H1 (cell line): Measurements from ENCODE around the gene AHI1. TPM values are rescaled to one million over a fixed set of nuclear protein-coding genes. Genes with fewer than 3 reads are reported as not detected.

ENCODE experiments used
- CTCF ChIA-PET: fragments of 300-600 bp; sonication (Branson Sonifier 250); formaldehyde crosslinking; loops from one replicate; lab custom pipeline; 2021; ENCODE audit not compliant: partially characterized antibody; lab: Charles Lee
- POLR2A ChIA-PET: fragments of 300-600 bp; sonication (Branson Sonifier 250); formaldehyde crosslinking; loops from one replicate; lab custom pipeline; 2021; ENCODE audit warnings: inconsistent platforms; ENCODE audit not compliant: partially characterized antibody; lab: Charles Lee
- DNase-seq, 2 experiments: peaks; one replicate each; pipeline versions ENCODE4 v3.0.0 to v3.0.0-alpha.2; 2010 to 2022; ENCODE audit warnings: low spot score in 2 of 2, low read depth in 1 of 2, mixed read lengths in 1 of 2
- FAIRE-seq: peaks from 2 replicates; lab custom pipeline; 2011; peaks lifted over from hg19 to GRCh38; lab: Jason Lieb, UNC
- H2AFZ ChIP-seq: 2 replicates; pipeline ENCODE4 v1.8.1; 2012; ENCODE audit warnings: low read length, inconsistent platforms
- H2AK5ac ChIP-seq: 2 replicates; pipeline ENCODE4 v1.6.1; 2013; ENCODE audit warnings: low read depth, low read length
- H2BK120ac ChIP-seq: replicated peaks from 2 replicates; pipeline ENCODE3; 2013; ENCODE audit warnings: low read depth, low read length, inconsistent platforms
- H2BK12ac ChIP-seq: 2 replicates; pipeline ENCODE4 v1.6.1; 2013; ENCODE audit warnings: low read depth, low read length
- H2BK15ac ChIP-seq: 2 replicates; pipeline ENCODE4 v1.6.1; 2013; ENCODE audit warnings: low read length
- H2BK20ac ChIP-seq: 2 replicates; pipeline ENCODE4 v1.6.1; 2013; ENCODE audit warnings: low read length
- H2BK5ac ChIP-seq: 2 replicates; pipeline ENCODE4 v1.6.1; 2013; ENCODE audit warnings: low read depth, low read length
- H3K14ac ChIP-seq: 2 replicates; pipeline ENCODE4 v1.6.1; 2013; ENCODE audit warnings: inconsistent platforms; ENCODE audit not compliant: insufficient read length
- H3K18ac ChIP-seq: 2 replicates; pipeline ENCODE4 v1.6.1; 2013; ENCODE audit warnings: low read length; ENCODE audit errors: extremely low read depth
- H3K23ac ChIP-seq: 2 replicates; pipeline ENCODE4 v1.6.1; 2013; ENCODE audit warnings: inconsistent platforms; ENCODE audit not compliant: insufficient read length
- H3K23me2 ChIP-seq: 2 replicates; pipeline ENCODE4 v1.6.1; 2013; ENCODE audit warnings: low read depth, low read length
- H3K27ac ChIP-seq: 2 replicates; pipeline ENCODE4 v1.6.1; 2011; ENCODE audit warnings: low read depth, low read length, inconsistent platforms
- H3K27me3 ChIP-seq, 4 experiments: replicated peaks in 1 of 4; 1 replicate in 1 of 4; 2 replicates in 3 of 4; pipeline versions ENCODE4 v1.6.1 to v1.8.1; 2011 to 2013; ENCODE audit warnings: low read length in 3 of 4, mild to moderate bottlenecking in 3 of 4, inconsistent platforms in 2 of 4, mixed read lengths in 2 of 4, moderate library complexity in 1 of 4; ENCODE audit not compliant: control insufficient read depth in 3 of 4, insufficient read depth in 3 of 4; ENCODE audit errors: extremely low read depth in 1 of 4
- H3K36me3 ChIP-seq, 4 experiments: 2 replicates each; pipeline versions ENCODE4 v1.6.1 to v1.8.1; 2011 to 2013; ENCODE audit warnings: mild to moderate bottlenecking in 4 of 4, low read length in 3 of 4, moderate library complexity in 2 of 4, control low read depth in 1 of 4, inconsistent platforms in 1 of 4; ENCODE audit not compliant: insufficient read depth in 4 of 4, control insufficient read depth in 2 of 4
- H3K4ac ChIP-seq: replicated peaks from 2 replicates; pipeline ENCODE3; 2013; ENCODE audit warnings: low read length, low read depth, mixed read lengths, inconsistent platforms; ENCODE audit not compliant: insufficient read length
- H3K4me1 ChIP-seq, 4 experiments: replicated peaks in 1 of 4; 1 replicate in 1 of 4; 2 replicates in 3 of 4; pipeline versions ENCODE4 v1.6.1 to v1.8.1; 2011 to 2013; ENCODE audit warnings: low read length in 3 of 4, inconsistent platforms in 2 of 4, mixed read lengths in 1 of 4; ENCODE audit not compliant: insufficient read depth in 4 of 4, control insufficient read depth in 3 of 4
- H3K4me2 ChIP-seq, 2 experiments: 2 replicates each; pipeline versions ENCODE4 v1.6.1 to v1.8.1; 2011 to 2013; ENCODE audit warnings: low read depth in 2 of 2, low read length in 2 of 2, control low read depth in 1 of 2, inconsistent platforms in 1 of 2, mild to moderate bottlenecking in 1 of 2; ENCODE audit not compliant: insufficient read depth in 1 of 2
- H3K4me3 ChIP-seq, 4 experiments: fragments of 200-600, 300-600 bp in 1 of 4; sonication (generic), shearing (Covaris generic), sonication (Bioruptor Twin) in 1 of 4; 2 replicates each; pipeline versions ENCODE4 v1.5.1 to v1.8.1; 2011 to 2016; ENCODE audit warnings: low read length in 4 of 4, low read depth in 3 of 4, control low read depth in 2 of 4, inconsistent platforms in 2 of 4, mild to moderate bottlenecking in 2 of 4, mixed read lengths in 1 of 4, moderate library complexity in 1 of 4; ENCODE audit not compliant: insufficient read depth in 2 of 4; ENCODE audit errors: extremely low read depth in 1 of 4
- H3K56ac ChIP-seq: replicated peaks from 2 replicates; pipeline ENCODE3; 2013; ENCODE audit warnings: low read depth, mild to moderate bottlenecking, mixed read lengths, low read length, inconsistent platforms; ENCODE audit not compliant: insufficient read length
- H3K79me1 ChIP-seq: 2 replicates; pipeline ENCODE4 v1.6.1; 2013; ENCODE audit warnings: low read depth, low read length, control low read depth
- H3K79me2 ChIP-seq, 2 experiments: 2 replicates each; pipeline versions ENCODE4 v1.6.1 to v1.8.1; 2012 to 2013; ENCODE audit warnings: low read length in 2 of 2, mild to moderate bottlenecking in 2 of 2, inconsistent platforms in 1 of 2; ENCODE audit not compliant: insufficient read depth in 2 of 2, control insufficient read depth in 1 of 2
- H3K9ac ChIP-seq, 4 experiments: replicated peaks in 1 of 4; 1 replicate in 1 of 4; 2 replicates in 3 of 4; pipeline versions ENCODE4 v1.6.1 to v1.8.1; 2011 to 2013; ENCODE audit warnings: low read depth in 3 of 4, low read length in 3 of 4, control low read depth in 2 of 4, mild to moderate bottlenecking in 2 of 4, moderate library complexity in 2 of 4, inconsistent platforms in 1 of 4; ENCODE audit errors: extremely low read depth in 1 of 4
- H3K9me3 ChIP-seq, 2 experiments: 2 replicates each; pipeline versions ENCODE4 v1.6.1 to v1.8.1; 2012 to 2013; ENCODE audit warnings: mild to moderate bottlenecking in 2 of 2, moderate library complexity in 2 of 2, control low read depth in 1 of 2, inconsistent platforms in 1 of 2, low read depth in 1 of 2, low read length in 1 of 2, mixed read lengths in 1 of 2; ENCODE audit not compliant: insufficient read depth in 2 of 2
- H4K20me1 ChIP-seq, 2 experiments: replicated peaks in 1 of 2; 2 replicates each; pipeline versions ENCODE3 to v1.8.1; 2011 to 2013; ENCODE audit warnings: inconsistent platforms in 2 of 2, low read length in 2 of 2, mild to moderate bottlenecking in 1 of 2; ENCODE audit not compliant: insufficient read depth in 2 of 2, control insufficient read depth in 1 of 2
- H4K5ac ChIP-seq: 2 replicates; pipeline ENCODE4 v1.6.1; 2013; ENCODE audit warnings: low read length, low read depth, mixed read lengths, inconsistent platforms; ENCODE audit not compliant: insufficient read length
- H4K8ac ChIP-seq: 2 replicates; pipeline ENCODE4 v1.8.0; 2013; ENCODE audit warnings: mild to moderate bottlenecking, moderate library complexity, low read length, inconsistent platforms; ENCODE audit not compliant: insufficient read depth; ENCODE audit errors: extremely low read depth
- H4K91ac ChIP-seq: replicated peaks from 2 replicates; pipeline ENCODE3; 2013; ENCODE audit warnings: low read length, mixed read lengths, inconsistent platforms; ENCODE audit not compliant: insufficient read length
- BRCA1 ChIP-seq: IDR thresholded peaks from 2 replicates; pipeline ENCODE4 v1.6.1; 2012; ENCODE audit warnings: low read depth, low read length, improper control_type of control experiment
- CEBPB ChIP-seq: IDR thresholded peaks from 2 replicates; pipeline ENCODE4 v1.6.1; 2012; ENCODE audit warnings: low read depth, low read length
- CHD2 ChIP-seq: IDR thresholded peaks from 2 replicates; pipeline ENCODE4 v1.6.1; 2012; ENCODE audit warnings: low read length, improper control_type of control experiment
- CTBP2 ChIP-seq: IDR thresholded peaks from 2 replicates; pipeline ENCODE4 v1.7.0; 2011; ENCODE audit warnings: borderline replicate concordance, mild to moderate bottlenecking, moderate library complexity, mixed read lengths, low read length; ENCODE audit not compliant: insufficient read depth, insufficient read length
- EGR1 ChIP-seq: IDR thresholded peaks from 2 replicates; pipeline ENCODE4 v1.6.1; 2011; ENCODE audit warnings: low read depth, low read length, borderline replicate concordance
- KDM1A ChIP-seq: fragments of 200-600, 300-600 bp; sonication (generic); IDR thresholded peaks from 2 replicates; pipeline ENCODE4 v1.7.1; 2016; ENCODE audit warnings: mild to moderate bottlenecking, low read length, borderline replicate concordance
- MAFK ChIP-seq: IDR thresholded peaks from 2 replicates; pipeline ENCODE4 v1.6.1; 2012; ENCODE audit warnings: low read depth, mild to moderate bottlenecking, improper control_type of control experiment, low read length
- POLR2A ChIP-seq, 2 experiments: IDR thresholded peaks; 1 replicate in 1 of 2; 2 replicates in 1 of 2; pipeline ENCODE4 v1.6.1; 2011; ENCODE audit warnings: low read depth in 2 of 2, low read length in 2 of 2, mild to moderate bottlenecking in 2 of 2; ENCODE audit errors: control extremely low read depth in 1 of 2
- POU5F1 ChIP-seq: IDR thresholded peaks from 2 replicates; pipeline ENCODE4 v1.6.1; 2011; ENCODE audit warnings: low read depth, mild to moderate bottlenecking, low read length, moderate library complexity
- RFX5 ChIP-seq: IDR thresholded peaks from 2 replicates; pipeline ENCODE4 v1.6.1; 2011; ENCODE audit warnings: low read depth, low read length, improper control_type of control experiment, borderline replicate concordance
- RXRA ChIP-seq: IDR thresholded peaks from 2 replicates; pipeline ENCODE4 v1.6.1; 2011; ENCODE audit warnings: low read depth, mild to moderate bottlenecking, low read length, moderate library complexity; ENCODE audit not compliant: insufficient read depth
- SP1 ChIP-seq: IDR thresholded peaks from 2 replicates; pipeline ENCODE4 v1.6.1; 2011; ENCODE audit warnings: low read depth, low read length
- YY1 ChIP-seq: IDR thresholded peaks from 2 replicates; pipeline ENCODE4 v1.6.1; 2011; ENCODE audit warnings: low read depth, mild to moderate bottlenecking, low read length
- WGBS, 2 experiments: shearing (Covaris generic) in 1 of 2; methylation state at CpG; one replicate each; pipeline versions ENCODE4 v1.1.6 to v1.1.7; 2013 to 2015; ENCODE audit warnings: low lambda C conversion rate in 2 of 2, mixed read lengths in 2 of 2, inconsistent platforms in 1 of 2, low coverage in 1 of 2, missing lambda C conversion rate in 1 of 2; ENCODE audit not compliant: insufficient replicate concordance in 2 of 2, insufficient coverage in 1 of 2, insufficient read length in 1 of 2; ENCODE audit errors: extremely low coverage in 1 of 2, missing lambda C conversion rate in 1 of 2; 5-methylcytosine and 5-hydroxymethylcytosine counted together
- polyA plus RNA-seq, 7 experiments: library from polyadenylated mRNA; depleted of rRNA in 3 of 7; stranded (reverse) in 5 of 7; unstranded in 2 of 7; fragments of >200 nt in 5 of 7; fragments of 200-250 nt in 2 of 7; gene quantifications; 1 replicate in 5 of 7; 2 replicates in 1 of 7; 4 replicates in 1 of 7; pipeline versions ENCODE4 v1.2.1 to v1.2.3, GENCODE V29; 2011 to 2013; ENCODE audit warnings: missing spikeins in 2 of 7, mixed read lengths in 2 of 7
- total RNA-seq: library from RNA; stranded (reverse); fragmentation: NEBNext Ultra II Directional; extraction: Animal tissue kit (Norgen Biotek cat#: 25700); gene quantifications from 2 replicates; pipeline ENCODE4 v1.2.1, GENCODE V29; 2021
- TF ChIP-seq, protein P1 (sequence below): IDR thresholded peaks from 2 replicates; pipeline ENCODE4 v1.6.1; 2012; ENCODE audit warnings: inconsistent platforms

The AHI1 gene
- total and polyA plus RNA-seq, 2 of the 8 experiments (the other 6 are each of a cell fraction or from before 2014, with no cell fraction given) = 4.2 to 19.6 TPM

DNA sequence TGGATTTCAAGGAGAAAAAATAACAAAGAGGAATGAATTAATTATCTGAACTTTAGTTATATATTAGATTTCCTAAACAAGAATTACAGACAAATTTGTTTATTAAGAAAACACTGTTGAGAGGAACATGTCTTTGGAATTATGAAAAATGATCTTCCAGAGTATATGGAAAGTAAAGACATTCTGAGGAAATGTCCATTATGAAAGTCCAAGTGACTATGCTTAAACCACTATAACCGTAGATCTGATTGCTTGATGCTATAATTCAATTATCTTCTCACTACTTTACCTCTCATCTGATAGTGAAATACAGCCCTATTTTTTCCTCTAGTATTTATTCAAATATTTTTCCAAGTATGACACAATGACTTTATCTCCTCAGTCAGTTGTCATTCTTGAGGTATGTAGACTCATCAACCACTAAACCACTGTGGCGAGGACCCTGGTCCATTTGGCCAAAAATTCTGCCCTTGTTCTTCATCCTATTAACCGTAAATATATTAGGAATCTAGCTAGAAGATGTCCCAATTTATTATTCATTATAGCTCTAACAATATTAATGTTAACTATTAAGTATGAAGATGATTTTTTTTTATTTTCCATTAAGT lies 37.3 kb upstream of the AHI1 start:
- no peak overlapping the region for H3K27ac ChIP-seq
- TF ChIP-seq SP1 (no peak), CEBPB (no peak), MAFK (no peak), YY1 (no peak), EGR1 (no peak), RXRA (no peak), CHD2 (no peak), POU5F1 (no peak), POLR2A (IDR thresholded peaks at IDR 0.05; ENCODE audit: control extremely low read depth in 1 of 2, low read depth in 2 of 2, low read length in 2 of 2) (no peak), RFX5 (no peak), BRCA1 (no peak), KDM1A (no peak), CTBP2 (no peak)
- TF ChIP-seq, protein P1, sequence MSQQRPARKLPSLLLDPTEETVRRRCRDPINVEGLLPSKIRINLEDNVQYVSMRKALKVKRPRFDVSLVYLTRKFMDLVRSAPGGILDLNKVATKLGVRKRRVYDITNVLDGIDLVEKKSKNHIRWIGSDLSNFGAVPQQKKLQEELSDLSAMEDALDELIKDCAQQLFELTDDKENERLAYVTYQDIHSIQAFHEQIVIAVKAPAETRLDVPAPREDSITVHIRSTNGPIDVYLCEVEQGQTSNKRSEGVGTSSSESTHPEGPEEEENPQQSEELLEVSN = no peak

More for the DNA sequence above, 37.3 kb upstream of the AHI1 start:
- Histone ChIP-seq H4K5ac (no peak overlapping the region), H3K79me1 (no peaks in the 10 kb centered on the region), H2AK5ac (no peak overlapping the region), H3K4me2 (no peak overlapping the region), H2BK15ac (no peak overlapping the region), H3K9me3 (no peaks in the 10 kb centered on the region), H2BK12ac (no peak overlapping the region), H3K36me3 (no peaks in the 10 kb centered on the region), H3K9ac (no peak overlapping the region), H3K56ac (no peak overlapping the region), H3K4me3 (no peak overlapping the region), H2AFZ (no peak overlapping the region), H4K8ac (no peak overlapping the region), H3K27me3 (no peaks in the 10 kb centered on the region), H3K14ac (no peak overlapping the region), H4K91ac (no peak overlapping the region), H2BK120ac (no peak overlapping the region), H3K23ac (no peak overlapping the region), H2BK5ac (no peak overlapping the region), H3K4me1 (peaks cover 0 to 6% (median 4%) of the 10 kb centered on the region in 4 experiments; a peak in 4 of 7 replicates), H3K23me2 (no peaks in the 10 kb centered on the region; the same call in 1 of the 2 replicates), H3K79me2 (no peaks in the 10 kb centered on the region), H2BK20ac (no peak overlapping the region), H3K18ac (no peak overlapping the region), H3K4ac (no peak overlapping the region), H4K20me1 (no peaks in the 10 kb centered on the region)
- DNase-seq (no peak), FAIRE-seq (no peak)
- ChIA-PET CTCF (interaction anchor here (0.6 to 2.9 kb wide), 30 partner anchors 8 to 692 kb away, joined by 3 to 20 read pairs (median 4); no protein-coding TSS in a partner anchor), POLR2A (no interaction called here)
- WGBS, 2 experiments = 92% methylated on average over 3 of the region's 3 CpGs; no CpG with 5 or more reads in 1 of the 2 experiments
